SHP77 (cell line): Measurements from ENCODE around the gene SPX.

Source experiments
- DNase-seq, 2 experiments: peaks; one replicate each; lab custom pipeline; 2025; lab: John Stamatoyannopoulos, UW

Gene SPX

DNA sequence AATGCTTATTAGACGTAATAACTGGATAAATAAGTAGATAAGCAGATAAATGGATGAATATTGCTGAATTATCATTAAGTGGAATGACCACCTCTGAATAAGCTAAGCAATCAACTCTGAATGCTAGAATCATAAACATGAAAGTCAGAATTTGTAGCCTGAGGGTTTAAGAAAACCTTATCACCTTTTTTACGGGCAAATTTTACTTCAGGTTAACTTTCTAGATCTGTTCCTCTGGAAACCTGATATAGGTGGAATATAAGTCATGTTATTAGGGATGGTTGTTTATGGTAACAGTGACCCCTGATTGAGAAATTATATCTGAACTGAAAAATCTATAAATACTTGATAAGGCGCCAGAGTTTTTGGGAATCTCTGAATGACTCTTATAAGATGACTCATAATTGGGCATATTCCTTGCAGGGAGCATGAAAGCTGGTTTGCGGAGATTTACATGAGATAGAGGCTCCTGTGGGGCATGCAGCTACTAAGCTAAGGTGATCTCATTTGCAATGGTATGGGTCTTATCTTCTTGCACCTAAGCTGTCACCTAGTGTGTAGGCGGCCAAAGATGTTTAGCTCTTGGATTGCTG lies 12.1 kb downstream of the SPX start:
- DNase-seq: no peak

- DNase-seq: peak in 1 of 2 experiments; percentile 21
These were observed 13.7 kb downstream of the SPX start for GRCh38 chr12:21539797-21540196.

GRCh38 chr12:21541773-21542172 lies 15.7 kb downstream of the SPX start:
- DNase-seq: no peak

GRCh38 chr12:21542403-21542802 lies 16.3 kb downstream of the SPX start:
- no peak for DNase-seq

DNA sequence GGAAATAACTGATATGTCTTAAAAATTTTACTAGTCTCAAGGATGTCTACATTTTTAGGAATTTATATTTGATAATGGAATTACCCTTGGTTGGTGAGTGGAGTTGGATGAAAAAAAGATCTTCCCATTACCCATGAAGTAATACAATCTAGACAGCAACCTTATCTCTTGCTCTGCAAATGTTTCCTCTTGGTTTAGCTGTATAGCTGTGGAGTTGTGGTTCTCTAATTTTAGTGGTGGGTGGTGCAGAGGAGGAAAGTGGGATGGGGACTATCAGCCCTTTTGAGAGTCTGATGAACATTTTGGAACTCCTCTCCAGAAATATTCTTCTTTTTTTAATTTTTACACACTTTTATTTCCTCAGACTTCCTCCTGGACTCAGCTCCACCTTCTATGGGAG lies 17.1 kb downstream of the SPX start:
- no peak for DNase-seq

DNA sequence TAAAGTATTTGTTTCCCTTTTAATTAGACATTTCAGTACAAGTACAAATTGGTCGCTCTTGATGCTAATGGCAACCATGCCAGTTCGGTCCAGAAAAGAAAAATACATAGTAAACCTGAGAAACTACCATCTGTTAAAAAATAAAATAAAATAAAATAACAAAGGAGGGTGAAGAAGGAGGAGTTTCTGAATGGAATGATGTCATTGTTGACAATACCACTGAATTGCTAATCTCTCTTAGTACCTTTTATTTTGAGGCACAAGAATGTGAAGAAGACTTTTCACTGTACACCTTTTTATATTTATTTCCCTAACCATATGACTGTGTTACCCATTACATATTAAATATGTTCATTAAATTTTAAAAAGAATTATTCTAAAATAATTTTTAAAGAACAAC lies 19.5 kb downstream of the SPX start:
- no peak for DNase-seq

- no peak for DNase-seq
These were observed 20.6 kb downstream of the SPX start for GRCh38 chr12:21546716-21547115.

- no peak for DNase-seq
These were observed 21.3 kb downstream of the SPX start for GRCh38 chr12:21547437-21547836.

DNA sequence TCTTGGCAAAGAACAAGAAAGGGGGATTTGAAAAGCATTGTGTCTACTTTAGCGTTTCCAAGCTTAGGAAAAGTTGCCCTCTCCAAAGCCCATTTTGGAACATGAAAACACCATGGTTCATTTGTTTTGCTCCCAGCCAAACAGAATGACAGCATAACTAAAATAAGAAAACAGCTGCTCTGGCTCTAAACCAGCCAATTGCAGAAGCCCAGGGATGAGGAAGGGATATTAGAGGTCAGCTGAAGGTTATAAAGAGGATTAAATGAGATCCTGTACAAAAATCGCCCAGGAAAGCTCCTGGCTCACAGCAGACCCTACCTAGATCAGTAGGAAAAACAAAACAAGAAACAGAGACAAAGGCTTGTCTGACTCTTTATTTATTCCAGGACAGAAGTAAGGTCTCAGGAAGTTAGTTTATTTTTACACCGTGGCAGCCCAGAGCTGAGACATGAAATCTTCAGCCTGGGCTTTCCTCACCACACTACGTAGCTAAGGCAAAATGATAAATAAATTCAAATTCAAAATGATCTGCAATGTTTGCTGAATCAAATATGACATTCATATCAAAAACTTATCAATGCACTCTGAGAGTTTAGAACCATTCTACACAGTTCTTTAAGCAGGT lies 25.9 kb downstream of the SPX start:
- peak in 1 of 2 experiments; percentile 16 for DNase-seq

DNA sequence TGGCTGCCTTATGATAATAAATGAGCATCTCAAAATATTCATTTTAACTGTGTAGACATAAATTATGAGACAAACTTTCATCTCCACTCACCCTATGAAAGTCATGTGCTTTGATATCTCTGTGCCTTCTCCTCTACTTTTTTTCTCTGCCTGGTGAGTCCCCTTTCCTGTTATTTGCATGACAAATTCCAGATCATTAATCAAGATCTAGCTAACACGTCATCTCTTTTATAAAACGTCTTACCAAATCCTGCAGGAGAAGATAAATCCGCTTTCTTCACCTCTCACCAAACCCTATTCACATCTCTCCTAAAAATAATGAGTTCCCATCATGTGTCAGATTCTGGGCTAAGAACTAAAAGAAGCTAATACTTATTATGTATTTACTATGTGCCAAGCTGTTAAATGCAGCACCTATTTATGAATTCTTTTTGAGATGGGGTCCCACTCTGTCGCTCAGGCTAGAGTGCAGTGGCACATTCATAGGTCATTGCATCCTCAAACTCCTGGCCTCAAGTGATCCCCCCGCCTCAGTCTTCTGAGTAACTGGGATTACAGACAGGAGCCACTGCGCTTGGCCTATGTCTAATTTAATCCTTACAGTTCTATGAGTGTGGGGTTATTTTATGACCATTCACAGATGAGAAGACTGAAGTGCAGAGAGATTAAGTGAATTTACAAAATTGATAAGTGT lies 26.7 kb downstream of the SPX start:
- DNase-seq: no peak

DNA sequence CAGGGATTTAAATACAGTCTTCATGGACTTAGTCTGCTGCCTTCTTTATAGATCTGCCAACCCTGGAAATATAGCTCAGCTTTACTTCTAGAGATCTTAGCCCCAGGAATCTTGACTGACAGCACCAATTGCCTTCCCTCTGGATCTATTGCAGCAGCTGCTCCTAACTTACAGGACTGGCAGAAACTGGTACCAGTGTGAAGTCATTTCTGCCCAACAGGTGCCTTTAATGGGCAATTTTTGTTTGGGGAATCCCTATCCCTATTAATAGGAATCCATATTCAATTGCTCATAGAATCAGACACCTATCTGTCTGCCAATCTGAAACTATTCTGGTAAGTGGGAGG lies 27.2 kb downstream of the SPX start:
- DNase-seq: no peak

DNA sequence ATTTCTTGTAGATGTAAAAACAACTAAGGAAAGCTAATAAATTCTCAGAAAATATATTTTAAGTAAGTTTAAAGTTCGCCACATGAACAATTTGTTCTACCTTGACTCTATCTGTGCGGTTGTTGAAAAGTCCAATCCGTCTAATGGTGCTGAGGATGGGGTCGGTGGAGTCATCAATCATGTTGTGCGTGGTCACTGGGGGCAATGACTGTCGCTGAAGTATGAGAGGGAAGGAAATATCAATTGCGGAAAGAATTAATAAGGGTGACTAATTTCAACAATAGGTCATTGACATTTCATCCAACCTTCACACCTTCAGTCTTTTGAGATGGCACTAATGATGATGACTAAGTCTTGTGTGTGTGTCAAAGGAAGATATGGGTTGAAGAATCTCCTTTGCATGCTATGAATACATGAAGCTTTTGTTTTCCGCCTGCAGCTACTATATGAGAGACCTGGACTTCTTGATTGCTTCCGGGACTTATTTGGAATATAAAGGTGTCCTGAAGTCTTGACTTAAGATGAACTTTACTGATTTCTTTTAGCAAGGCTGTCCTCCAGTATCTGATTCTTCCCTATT lies 32.1 kb downstream of the SPX start:
- no peak for DNase-seq

GRCh38 chr12:21559855-21560569 lies 33.9 kb downstream of the SPX start:
- peak in 1 of 2 experiments; percentile 3 for DNase-seq

- no peak for DNase-seq
These were observed 35.1 kb downstream of the SPX start for GRCh38 chr12:21561158-21561557.

DNA sequence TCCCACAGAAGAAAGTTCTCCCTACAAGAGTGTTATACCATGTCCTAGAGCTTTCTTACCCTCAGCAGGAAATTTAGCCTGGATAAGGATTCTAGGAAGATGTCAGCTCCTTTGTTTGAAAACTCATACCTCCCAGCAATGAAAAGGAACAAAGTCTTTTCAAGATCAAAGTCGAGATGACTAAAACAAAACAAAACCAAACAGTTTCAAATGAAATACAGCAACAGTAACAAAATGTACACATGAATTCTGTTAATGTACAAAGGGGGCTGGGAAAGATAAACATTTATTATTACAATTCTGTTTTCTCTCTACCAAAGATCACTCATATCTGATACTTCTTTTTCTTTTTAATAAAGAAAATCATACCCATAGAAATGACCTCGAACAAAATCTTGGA lies 36.8 kb downstream of the SPX start:
- no peak for DNase-seq

GRCh38 chr12:21566223-21566906 lies 40.3 kb downstream of the SPX start:
- DNase-seq: no peak

GRCh38 chr12:21566907-21567394 lies 40.9 kb downstream of the SPX start:
- no peak for DNase-seq

DNA sequence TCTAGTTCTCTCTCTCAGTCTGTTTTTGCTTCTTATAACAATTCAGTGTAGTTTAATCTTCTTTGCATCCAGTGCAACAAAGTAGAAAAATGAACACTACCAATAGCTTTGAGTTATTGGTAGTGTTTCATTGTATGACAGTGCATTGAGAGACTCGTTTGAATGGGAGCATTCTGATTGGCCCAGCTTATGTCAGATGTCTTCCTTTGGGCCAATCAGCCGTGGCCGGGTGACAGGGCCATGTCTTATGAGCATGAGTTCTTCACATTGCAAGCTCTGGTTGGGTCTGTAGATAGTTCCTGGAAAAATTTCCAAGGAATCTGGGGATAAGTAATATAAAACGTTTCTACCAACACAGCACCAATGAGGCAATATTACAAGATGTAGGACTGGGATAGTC lies 42.0 kb downstream of the SPX start:
- DNase-seq: no peak

- DNase-seq: no peak
These were observed 45.0 kb downstream of the SPX start for GRCh38 chr12:21571046-21571445.

- DNase-seq: no peak
These were observed 47.8 kb downstream of the SPX start for GRCh38 chr12:21573733-21574358.

- DNase-seq: no peak
These were observed 50.3 kb downstream of the SPX start for GRCh38 chr12:21576431-21576830.
